Anterior cingulate cortex (tissue), 58 donors: ENCODE data around the gene ROBO1.

Experiments used
- DNase-seq, 58 donors: peaks; one replicate each; lab custom pipeline; 2025; lab: John Stamatoyannopoulos, UW

ROBO1 gene

GRCh38 chr3:78632925-78633553 is 1134.8 kb downstream of the ROBO1 start:
- DNase-seq = no peak

- no peak for DNase-seq
Measured at GRCh38 chr3:78629544-78629943, 1138.3 kb downstream of the ROBO1 start.

GRCh38 chr3:78621061-78621716 is 1146.6 kb downstream of the ROBO1 start:
- DNase-seq = no peak

- DNase-seq = no peak
Measured at GRCh38 chr3:78614486-78614885, 1153.3 kb downstream of the ROBO1 start.

- no peak for DNase-seq
Measured at GRCh38 chr3:78613421-78613879, 1154.3 kb downstream of the ROBO1 start.

GRCh38 chr3:78611278-78611677 is 1156.5 kb downstream of the ROBO1 start:
- DNase-seq = no peak

- DNase-seq = no peak
Measured at GRCh38 chr3:78610462-78611125, 1157.2 kb downstream of the ROBO1 start.

GRCh38 chr3:78606756-78607155 is 1161.0 kb downstream of the ROBO1 start:
- DNase-seq = no peak

GRCh38 chr3:78605178-78605577 is 1162.6 kb downstream of the ROBO1 start:
- no peak for DNase-seq

GRCh38 chr3:78604341-78604740 is 1163.5 kb downstream of the ROBO1 start:
- no peak for DNase-seq

GRCh38 chr3:78601249-78601648 is 1166.5 kb downstream of the ROBO1 start:
- no peak for DNase-seq

- DNase-seq = no peak
Measured at GRCh38 chr3:78589778-78590177, 1178.0 kb downstream of the ROBO1 start.

GRCh38 chr3:78588906-78589621 is 1178.7 kb downstream of the ROBO1 start:
- no peak for DNase-seq

GRCh38 chr3:78580681-78581080 is 1187.1 kb downstream of the ROBO1 start:
- DNase-seq = no peak

GRCh38 chr3:78571486-78571885 is 1196.3 kb downstream of the ROBO1 start:
- no peak for DNase-seq

- no peak for DNase-seq
Measured at GRCh38 chr3:78570496-78570895, 1197.3 kb downstream of the ROBO1 start.

- no peak for DNase-seq
Measured at GRCh38 chr3:78569804-78570203, 1198.0 kb downstream of the ROBO1 start.

- no peak for DNase-seq
Measured at GRCh38 chr3:78565712-78566111, 1202.1 kb downstream of the ROBO1 start.

GRCh38 chr3:78562328-78562727 is 1205.5 kb downstream of the ROBO1 start:
- no peak for DNase-seq
